Choroid plexus epithelial cell (primary cell): ENCODE measurements around the gene GMPPA.
A peak's percentile ranks its signal among the peaks of the same experiment; 100 is the strongest.

Source experiments
- DNase-seq: peaks from one replicate; pipeline ENCODE4 v3.0.0-alpha.2; 2010; ENCODE audit warnings: low read depth
- H3K4me3 ChIP-seq: 2 replicates; pipeline ENCODE4 v1.5.1; 2011; ENCODE audit warnings: low read depth, mild to moderate bottlenecking, control low read depth, low read length, moderate library complexity
- CTCF ChIP-seq: conservative IDR thresholded peaks from 2 replicates; pipeline ENCODE4 v1.5.1; 2011; ENCODE audit warnings: low read depth, mild to moderate bottlenecking, control low read depth, inconsistent platforms, low read length, moderate library complexity

GMPPA gene

GRCh38 chr2:219488149-219488843 lies 10.4 kb upstream of the GMPPA start:
- no peak for TF ChIP-seq CTCF
- DNase-seq = no peak
- no peak overlapping the region for H3K4me3 ChIP-seq

- no peak for TF ChIP-seq CTCF
- no peak for DNase-seq
- H3K4me3 ChIP-seq = no peak overlapping the region
Measured at GRCh38 chr2:219488844-219489194, 9.9 kb upstream of the GMPPA start.

- DNase-seq = no peak
- no peak for TF ChIP-seq CTCF
- H3K4me3 ChIP-seq = no peak overlapping the region
Measured at GRCh38 chr2:219489315-219489714, 9.4 kb upstream of the GMPPA start.

- no peak overlapping the region for H3K4me3 ChIP-seq
- DNase-seq = no peak
- peak; percentile 17 for TF ChIP-seq CTCF
Measured at GRCh38 chr2:219490186-219490585, 8.5 kb upstream of the GMPPA start.

- no peak for TF ChIP-seq CTCF
- H3K4me3 ChIP-seq = no peak overlapping the region
- DNase-seq = no peak
Measured at GRCh38 chr2:219490600-219491130, 8.0 kb upstream of the GMPPA start.

- TF ChIP-seq CTCF = no peak
- no peak overlapping the region for H3K4me3 ChIP-seq
- no peak for DNase-seq
Measured at GRCh38 chr2:219491278-219491963, 7.3 kb upstream of the GMPPA start.
